Stimulated activated CD8-positive, alpha-beta memory T cell treated with anti-CD3 and anti-CD28 coated beads, Interleukin-7, amount 100 ng/mL, for 1 hour (primary cell): ENCODE measurements around the gene DEFB113.

Experiments used
- DNase-seq, 2 donors: peaks; one replicate each; pipeline ENCODE4 v3.0.0-alpha.2; 2020; ENCODE audit warnings: low read depth in 2 of 2

The DEFB113 gene

GRCh38 chr6:49935387-49935786, 34.0 kb downstream of the DEFB113 start:
- DNase-seq: no peak

GRCh38 chr6:49934770-49935169, 34.7 kb downstream of the DEFB113 start:
- no peak for DNase-seq

GRCh38 chr6:49933526-49933925, 35.9 kb downstream of the DEFB113 start:
- DNase-seq: no peak

GRCh38 chr6:49929340-49929739, 40.1 kb downstream of the DEFB113 start:
- no peak for DNase-seq

- DNase-seq: no peak
Measured at GRCh38 chr6:49923826-49924225, 45.6 kb downstream of the DEFB113 start.

GRCh38 chr6:49919935-49920644, 49.3 kb downstream of the DEFB113 start:
- no peak for DNase-seq

- no peak for DNase-seq
Measured at GRCh38 chr6:49919261-49919660, 50.2 kb downstream of the DEFB113 start.

- DNase-seq: no peak
Measured at GRCh38 chr6:49918787-49919186, 50.6 kb downstream of the DEFB113 start.
